Heart right ventricle (tissue), 16 donors: Measurements from ENCODE around the gene TTC31. TPM values are rescaled to one million over a fixed set of nuclear protein-coding genes. Genes with fewer than 3 reads are reported as not detected.
A peak's percentile ranks its signal among the peaks of the same experiment; 100 is the strongest.
"Not testable (repeated sequence)": the region's sequence is repeated elsewhere in the genome, so short reads cannot be mapped to it uniquely, and the experiment has no call there.

ENCODE experiments used
- ATAC-seq, 8 donors: fragments of 200-7000 bp; cut with Tn5 transposase; one replicate each; pipeline ENCODE4 v1.9.1; 2020; ENCODE audit warnings: mild to moderate bottlenecking in 8 of 8, moderate library complexity in 8 of 8, moderate number of reproducible peaks in 1 of 8
- DNase-seq, 2 donors: peaks; one replicate each; pipeline ENCODE4 v3.0.0-alpha.2; 2020
- H3K27ac ChIP-seq, 10 donors: fragments of 200-600 bp; sonication (generic) in 2 of 10; one replicate each; pipeline versions ENCODE4 v1.5.0 to v1.8.0; 2020 to 2022; ENCODE audit warnings: mild to moderate bottlenecking in 3 of 10
- H3K27me3 ChIP-seq, 7 donors: fragments of 200-600 bp; one replicate each; pipeline ENCODE4 v1.8.0; 2021 to 2022; ENCODE audit warnings: mild to moderate bottlenecking in 2 of 7
- H3K36me3 ChIP-seq, 9 donors: fragments of 200-600 bp; sonication (generic) in 1 of 9; one replicate each; pipeline versions ENCODE4 v1.5.0 to v1.8.0; 2020 to 2022; ENCODE audit warnings: mild to moderate bottlenecking in 2 of 9
- H3K4me1 ChIP-seq, 9 donors: fragments of 200-600 bp; sonication (generic) in 1 of 9; one replicate each; pipeline versions ENCODE4 v1.5.0 to v1.8.0; 2020 to 2022; ENCODE audit warnings: mild to moderate bottlenecking in 4 of 9
- H3K4me3 ChIP-seq, 10 donors: fragments of 200-600 bp; sonication (generic) in 2 of 10; one replicate each; pipeline versions ENCODE4 v1.5.0 to v1.8.0; 2020 to 2022; ENCODE audit warnings: mild to moderate bottlenecking in 7 of 10, moderate library complexity in 2 of 10
- H3K9me3 ChIP-seq, 11 donors: fragments of 200-600 bp in 10 of 11; sonication (generic) in 2 of 11; one replicate each; pipeline versions ENCODE4 v1.5.0 to v1.8.0; 2013 to 2022; ENCODE audit warnings: mild to moderate bottlenecking in 2 of 11, control low read depth in 1 of 11, moderate library complexity in 1 of 11
- WGBS, 2 donors: extraction: QIAGEN DNeasy Blood & Tissue Kit; methylation state at CpG; one replicate each; pipeline ENCODE4 v1.1.7; 2013; ENCODE audit warnings: inconsistent platforms in 1 of 2; 5-methylcytosine and 5-hydroxymethylcytosine counted together
- intact Hi-C, 10 donors: fragments of 100-400 bp; cut with DNase I; formaldehyde crosslinking; loops; one replicate each; pipeline versions ENCODE4 v1.11.1 to v1.14.2; 2022
- polyA plus RNA-seq, 2 donors: library from polyadenylated mRNA; stranded (reverse); fragments of 200-250 nt; gene quantifications; one replicate each; pipeline ENCODE4 v1.2.3, GENCODE V29; 2013
- total RNA-seq, 10 donors: library from RNA; stranded (reverse); fragmentation: NEBNext Ultra II Directional in 3 of 10; extraction: Animal tissue kit (Norgen Biotek cat#: 25700) in 3 of 10; gene quantifications; one replicate each; pipeline versions ENCODE4 v1.2.1 to v1.2.4, GENCODE V29; 2021 to 2023
- TF ChIP-seq, protein P1 (sequence below), 9 donors: fragments of 200-600 bp; sonication (generic) in 2 of 9; IDR thresholded peaks; one replicate each; pipeline versions ENCODE4 v1.5.0 to v1.8.0; 2021 to 2022; ENCODE audit warnings: antibody characterized with exemption in 9 of 9, mild to moderate bottlenecking in 5 of 9, moderate library complexity in 1 of 9
- donor health status: Arrhythmogenic right ventricular cardiomyopathy.
- donor health status: ischemic (EF 13 %, LVEDD 7.1; RV severe dilation, severe dysfunction).
- donor health status: healthy with polysubstance abuse.
- donor health status: DM: no; HTN: yes; CAD: no.
- donor health status: DM: no; HTN: no; CAD: no.
- donor health status: ischemic (EF 25% LVEDD 6.9; RV normal size, moderate dysfunction).
- donor health status: ischemic (EF 25% LVEDD 5.7; RV mildly dilated, moderate dysfunction).
- donor health status: healthy.
- donor health status: DM: yes; HTN: yes; CAD: no.
- donor health status: Ischemic cardiomyopathy.
- donor health status: ischemic (EF 35%, LVEDD 5.7; RV mildly dilated, moderate dysfunction).
- donor health status: nonischemic (EF 11% LVEDD 7.7; RV severe dilation, severe dysfunction).
- donor health status: DM: yes; HTN: yes; CAD: no.
- donor health status: PGD.
- donor health status: ischemic (EF 29% LVEDD 5.4; RV normal size, mild dysfunction).
- donor health status: nonischemic (EF 23%, LVEDD 6.1; RV moderate dilation, normal function).

TTC31 gene
- total and polyA plus RNA-seq, 12 donors: 7.2 to 18.7 (median 9.4) TPM

DNA sequence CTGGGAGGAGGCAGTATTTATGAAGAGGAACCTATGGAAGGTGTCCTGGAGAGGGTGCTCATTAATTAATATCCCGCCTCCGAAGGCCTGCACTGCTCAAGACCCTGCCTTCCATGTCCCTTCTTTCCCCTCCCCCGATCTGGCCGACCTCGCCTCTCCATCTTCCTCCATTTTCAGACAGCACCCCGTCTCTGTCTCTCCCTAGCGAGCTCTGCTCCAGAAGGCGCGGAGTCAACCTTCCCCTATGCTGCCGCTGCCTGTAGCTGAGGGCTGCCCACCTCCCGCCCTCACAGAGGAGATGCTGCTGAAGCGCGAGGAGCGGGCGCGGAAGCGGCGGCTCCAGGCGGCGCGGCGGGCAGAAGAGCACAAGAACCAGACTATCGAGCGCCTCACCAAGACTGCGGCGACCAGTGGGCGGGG, 25.7 kb upstream of the TTC31 start:
- TF ChIP-seq, protein P1, sequence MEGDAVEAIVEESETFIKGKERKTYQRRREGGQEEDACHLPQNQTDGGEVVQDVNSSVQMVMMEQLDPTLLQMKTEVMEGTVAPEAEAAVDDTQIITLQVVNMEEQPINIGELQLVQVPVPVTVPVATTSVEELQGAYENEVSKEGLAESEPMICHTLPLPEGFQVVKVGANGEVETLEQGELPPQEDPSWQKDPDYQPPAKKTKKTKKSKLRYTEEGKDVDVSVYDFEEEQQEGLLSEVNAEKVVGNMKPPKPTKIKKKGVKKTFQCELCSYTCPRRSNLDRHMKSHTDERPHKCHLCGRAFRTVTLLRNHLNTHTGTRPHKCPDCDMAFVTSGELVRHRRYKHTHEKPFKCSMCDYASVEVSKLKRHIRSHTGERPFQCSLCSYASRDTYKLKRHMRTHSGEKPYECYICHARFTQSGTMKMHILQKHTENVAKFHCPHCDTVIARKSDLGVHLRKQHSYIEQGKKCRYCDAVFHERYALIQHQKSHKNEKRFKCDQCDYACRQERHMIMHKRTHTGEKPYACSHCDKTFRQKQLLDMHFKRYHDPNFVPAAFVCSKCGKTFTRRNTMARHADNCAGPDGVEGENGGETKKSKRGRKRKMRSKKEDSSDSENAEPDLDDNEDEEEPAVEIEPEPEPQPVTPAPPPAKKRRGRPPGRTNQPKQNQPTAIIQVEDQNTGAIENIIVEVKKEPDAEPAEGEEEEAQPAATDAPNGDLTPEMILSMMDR (IDR thresholded peaks at IDR 0.05): no peak
- intact Hi-C loops: no loop called here
- peak overlapping the region; percentile 88 to 98 (median 96) for H3K27ac ChIP-seq
- peaks cover 14 to 42% (median 36%) of the 10 kb centered on the region in 9 donors for H3K4me1 ChIP-seq
- 1 to 2% methylated on average over 26 to 27 of the region's 27 CpGs for WGBS, 2 donors
- ATAC-seq (no peak), DNase-seq (no peak)
- H3K4me3 ChIP-seq: peak overlapping the region; percentile 57 to 90 (median 80)
- H3K36me3 ChIP-seq: peaks cover 0 to 24% (median 6%) of the 10 kb centered on the region in 9 donors
- no peaks in the 10 kb centered on the region for H3K27me3 ChIP-seq
- H3K9me3 ChIP-seq: no peaks in the 10 kb centered on the region

DNA sequence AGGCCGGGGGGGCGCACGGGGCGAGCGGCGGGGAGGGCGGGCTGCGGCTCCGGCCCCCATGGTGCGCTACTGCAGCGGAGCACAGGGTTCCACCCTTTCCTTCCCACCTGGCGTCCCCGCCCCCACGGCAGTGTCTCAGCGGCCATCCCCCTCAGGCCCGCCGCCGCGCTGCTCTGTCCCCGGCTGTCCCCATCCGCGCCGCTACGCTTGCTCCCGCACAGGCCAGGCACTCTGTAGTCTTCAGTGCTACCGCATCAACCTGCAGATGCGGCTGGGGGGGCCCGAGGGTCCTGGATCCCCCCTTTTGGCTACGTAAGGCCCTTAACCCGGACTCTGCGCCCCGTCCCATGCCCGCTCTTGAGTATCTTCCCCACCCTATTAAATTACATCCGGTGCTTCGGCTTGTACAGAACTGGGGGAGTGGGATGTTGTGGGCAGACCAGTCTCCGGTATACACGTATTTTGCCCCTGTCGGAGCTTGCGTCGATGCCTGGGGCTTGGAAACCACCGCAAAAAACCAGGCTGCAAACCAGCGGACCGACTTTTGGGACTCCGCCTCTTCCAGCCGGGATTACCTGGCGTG, 25.2 kb upstream of the TTC31 start:
- DNase-seq: peak; percentile 63 to 71
- TF ChIP-seq, protein P1 (IDR thresholded peaks at IDR 0.05): no peak

DNA sequence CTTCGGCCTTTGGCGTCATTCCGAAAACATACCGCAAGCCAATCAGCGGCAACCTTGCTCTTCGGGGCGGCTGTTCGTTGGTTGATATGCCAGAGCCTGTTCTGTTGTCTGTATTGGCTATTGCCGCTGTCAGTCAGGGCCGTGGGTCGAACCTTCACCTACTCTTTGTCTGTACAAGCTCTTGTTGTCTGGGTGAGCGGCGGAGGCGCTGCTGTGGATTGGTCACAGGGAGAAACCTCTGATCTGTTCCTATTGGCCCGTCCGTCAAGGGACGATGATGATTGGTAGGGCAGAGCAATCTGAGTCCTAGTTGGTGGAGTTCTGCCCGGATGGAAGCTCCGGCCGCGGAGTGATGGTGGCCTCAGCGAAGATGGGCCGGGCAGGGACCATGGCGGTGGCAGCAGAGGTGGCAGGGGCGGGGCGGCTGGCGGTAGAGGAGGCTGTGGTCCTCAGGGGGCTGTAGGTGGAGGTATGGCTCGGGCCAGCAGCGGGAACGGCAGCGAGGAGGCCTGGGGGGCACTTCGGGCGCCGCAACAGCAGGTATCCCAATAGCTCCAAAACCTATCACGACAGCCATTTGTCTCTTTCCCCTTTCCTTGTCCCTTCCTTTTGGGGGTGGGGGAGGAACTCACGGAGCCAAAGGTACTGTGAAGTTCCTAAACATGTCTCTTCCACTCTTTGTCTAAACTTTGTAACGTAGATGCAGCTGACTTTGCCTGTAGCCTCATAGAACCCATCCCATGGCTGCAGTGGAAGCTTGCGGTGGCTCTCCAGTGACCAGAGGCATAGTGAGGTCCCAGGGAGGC, 24.5 kb upstream of the TTC31 start, which contains the start of gene WBP1:
WBP1 (plus strand) TSS at position 307 of the 806 bp plus-strand sequence; CDS start at position 472, 165 bp downstream.
- H3K27ac ChIP-seq: peak within 1 kb of the TSS; percentile 88 to 98 (median 96)
- no peaks in the 10 kb centered on the region for H3K9me3 ChIP-seq
- H3K27me3 ChIP-seq: no peaks in the 10 kb centered on the region
- peak within 1 kb of the TSS; percentile 57 to 90 (median 80) for H3K4me3 ChIP-seq
- TF ChIP-seq, protein P1 (IDR thresholded peaks at IDR 0.05): no peak
- ATAC-seq (peak; percentile 92 to 95 (median 94)), DNase-seq (peak; percentile 98 to 100)
- WGBS, 2 donors: 1 to 2% methylated on average over 33 to 37 of the region's 38 CpGs
- intact Hi-C loops: loop anchor here in 2 of 10 donors (1.0 kb wide), 2 partner anchors 14 to 49 kb away; partner anchors contain the start of genes MRPL53 (in 1 of the 2) and PCGF1 (in 1 of the 2)
- H3K36me3 ChIP-seq: peaks cover 0 to 35% (median 6%) of the 10 kb centered on the region in 9 donors
- peaks cover 14 to 42% (median 36%) of the 10 kb centered on the region in 9 donors for H3K4me1 ChIP-seq

More for the DNA sequence above, 25.2 kb upstream of the TTC31 start:
- Histone ChIP-seq H3K9me3 (no peaks in the 10 kb centered on the region), H3K4me3 (peak overlapping the region; percentile 57 to 90 (median 80)), H3K27me3 (no peaks in the 10 kb centered on the region), H3K27ac (peak overlapping the region; percentile 88 to 98 (median 96)), H3K4me1 (peaks cover 14 to 42% (median 36%) of the 10 kb centered on the region in 9 donors), H3K36me3 (peaks cover 0 to 29% (median 6%) of the 10 kb centered on the region in 9 donors)
- 0 to 1% methylated on average over 46 of the region's 46 CpGs for WGBS, 2 donors
- peak; percentile 12 to 57 (median 38) for ATAC-seq
- intact Hi-C loops: loop anchor here in 2 of 10 donors (1.0 kb wide), 2 partner anchors 15 to 50 kb away; partner anchors contain the start of genes MRPL53 (in 1 of the 2) and PCGF1 (in 1 of the 2)

DNA sequence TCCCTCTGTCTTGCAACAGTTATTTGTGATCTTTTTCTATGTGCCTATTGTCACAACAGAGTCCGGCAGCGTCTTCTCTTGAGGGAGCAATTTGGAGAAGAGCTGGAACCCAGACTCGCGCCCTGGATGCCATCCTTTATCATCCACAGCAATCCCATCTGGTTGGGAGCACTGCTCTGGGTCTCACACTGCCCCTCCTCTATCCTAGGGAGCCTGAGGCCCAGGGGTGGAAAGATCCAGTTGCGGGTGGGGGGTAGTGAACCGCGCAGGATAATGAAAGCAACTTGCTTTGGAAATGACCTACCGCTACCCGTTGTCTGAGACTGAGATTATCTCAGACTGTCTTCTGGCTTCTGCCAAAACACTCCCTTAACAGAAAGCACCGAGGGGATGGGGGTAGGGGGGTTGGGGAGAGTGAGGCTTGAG, 23.9 kb upstream of the TTC31 start:
- TF ChIP-seq, protein P1 (IDR thresholded peaks at IDR 0.05): no peak
- intact Hi-C loops: loop anchor here in 2 of 10 donors (1.0 kb wide), 2 partner anchors 13 to 48 kb away; partner anchors contain the start of genes MRPL53 (in 1 of the 2) and PCGF1 (in 1 of the 2)
- H3K27me3 ChIP-seq: no peaks in the 10 kb centered on the region
- H3K9me3 ChIP-seq: no peaks in the 10 kb centered on the region
- peak overlapping the region in 9 of 10 donors; percentile 73 to 98 (median 79) for H3K27ac ChIP-seq
- ATAC-seq: no peak
- H3K4me3 ChIP-seq: peak overlapping the region; percentile 50 to 90 (median 79)
- 2 to 3% methylated on average over 10 of the region's 10 CpGs for WGBS, 2 donors
- peaks cover 14 to 48% (median 39%) of the 10 kb centered on the region in 9 donors for H3K4me1 ChIP-seq
- no peak for DNase-seq
- peaks cover 0 to 35% (median 6%) of the 10 kb centered on the region in 9 donors for H3K36me3 ChIP-seq

DNA sequence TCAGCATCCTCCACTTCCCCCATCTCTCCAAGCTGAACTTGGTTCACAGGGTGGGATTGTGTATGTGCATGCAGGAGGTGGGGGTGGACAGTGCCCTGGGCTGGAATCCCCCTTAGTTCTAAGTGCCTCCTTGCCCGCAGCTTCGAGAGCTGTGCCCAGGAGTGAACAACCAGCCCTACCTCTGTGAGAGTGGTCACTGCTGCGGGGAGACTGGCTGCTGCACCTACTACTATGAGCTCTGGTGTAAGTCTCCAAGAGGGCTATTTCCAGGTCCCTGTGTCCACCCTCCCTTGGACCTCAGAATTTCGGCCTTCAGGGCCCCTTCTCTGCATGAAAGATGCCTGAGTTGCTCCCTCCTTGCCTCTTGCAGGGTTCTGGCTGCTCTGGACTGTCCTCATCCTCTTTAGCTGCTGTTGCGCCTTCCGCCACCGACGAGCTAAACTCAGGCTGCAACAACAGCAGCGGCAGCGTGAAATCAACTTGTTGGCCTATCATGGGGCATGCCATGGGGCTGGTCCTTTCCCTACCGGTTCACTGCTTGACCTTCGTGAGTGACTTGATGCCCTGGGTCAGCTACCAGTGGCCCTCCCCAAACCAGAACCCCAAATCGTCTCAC, 23.3 kb upstream of the TTC31 start:
- peaks cover 14 to 50% (median 43%) of the 10 kb centered on the region in 9 donors for H3K4me1 ChIP-seq
- ATAC-seq, intact Hi-C loops, H3K27me3 ChIP-seq, H3K9me3 ChIP-seq, DNase-seq: not testable (repeated sequence)
- 80 to 82% methylated on average over 13 of the region's 13 CpGs for WGBS, 2 donors
- peak overlapping the region in 1 of 10 donors; percentile 95 for H3K27ac ChIP-seq
- H3K36me3 ChIP-seq: peaks cover 0 to 35% (median 6%) of the 10 kb centered on the region in 9 donors
- H3K4me3 ChIP-seq: peak overlapping the region in 4 of 10 donors; percentile 65 to 90 (median 82)

DNA sequence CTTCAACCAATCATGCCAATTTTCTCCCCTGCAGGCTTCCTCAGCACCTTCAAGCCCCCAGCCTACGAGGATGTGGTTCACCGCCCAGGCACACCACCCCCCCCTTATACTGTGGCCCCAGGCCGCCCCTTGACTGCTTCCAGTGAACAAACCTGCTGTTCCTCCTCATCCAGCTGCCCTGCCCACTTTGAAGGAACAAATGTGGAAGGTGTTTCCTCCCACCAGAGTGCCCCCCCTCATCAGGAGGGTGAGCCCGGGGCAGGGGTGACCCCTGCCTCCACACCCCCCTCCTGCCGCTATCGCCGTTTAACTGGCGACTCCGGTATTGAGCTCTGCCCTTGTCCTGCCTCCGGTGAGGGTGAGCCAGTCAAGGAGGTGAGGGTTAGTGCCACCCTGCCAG, 22.7 kb upstream of the TTC31 start:
- intact Hi-C loops, H3K4me3 ChIP-seq, H3K9me3 ChIP-seq, H3K27ac ChIP-seq, ATAC-seq, H3K27me3 ChIP-seq, DNase-seq: not testable (repeated sequence)
- peaks cover 0 to 35% (median 6%) of the 10 kb centered on the region in 9 donors for H3K36me3 ChIP-seq
- H3K4me1 ChIP-seq: peaks cover 13 to 51% (median 44%) of the 10 kb centered on the region in 9 donors
- 85 to 88% methylated on average over 9 to 10 of the region's 10 CpGs for WGBS, 2 donors
